GM18858 (cell line): ENCODE results near the gene CDYL.

Source experiments
- ATAC-seq: cut with Tn5 transposase; IDR thresholded peaks from one replicate; pipeline ENCODE4 v1.9.1; 2021; ENCODE audit not compliant: unreplicated experiment

The CDYL gene

DNA sequence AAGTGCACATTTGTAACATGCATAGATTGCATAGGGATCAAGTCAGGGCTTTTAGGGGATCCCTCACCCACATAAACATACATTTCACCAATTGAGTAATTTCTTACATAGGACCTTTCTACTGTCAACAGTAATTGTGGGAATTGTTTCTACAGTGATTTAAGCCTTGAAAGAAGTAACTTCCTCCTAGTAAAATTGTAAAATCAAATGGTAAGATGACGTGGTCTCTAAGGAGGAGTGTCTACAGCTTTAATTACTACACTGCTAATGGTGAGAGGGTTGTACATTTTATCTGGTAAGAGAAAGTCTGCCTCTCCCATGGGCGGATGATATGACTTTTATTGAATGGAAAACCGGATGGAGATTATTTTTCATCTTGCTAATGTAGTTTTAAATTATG lies 129.6 kb downstream of the CDYL start:
- ATAC-seq, result no peak

DNA sequence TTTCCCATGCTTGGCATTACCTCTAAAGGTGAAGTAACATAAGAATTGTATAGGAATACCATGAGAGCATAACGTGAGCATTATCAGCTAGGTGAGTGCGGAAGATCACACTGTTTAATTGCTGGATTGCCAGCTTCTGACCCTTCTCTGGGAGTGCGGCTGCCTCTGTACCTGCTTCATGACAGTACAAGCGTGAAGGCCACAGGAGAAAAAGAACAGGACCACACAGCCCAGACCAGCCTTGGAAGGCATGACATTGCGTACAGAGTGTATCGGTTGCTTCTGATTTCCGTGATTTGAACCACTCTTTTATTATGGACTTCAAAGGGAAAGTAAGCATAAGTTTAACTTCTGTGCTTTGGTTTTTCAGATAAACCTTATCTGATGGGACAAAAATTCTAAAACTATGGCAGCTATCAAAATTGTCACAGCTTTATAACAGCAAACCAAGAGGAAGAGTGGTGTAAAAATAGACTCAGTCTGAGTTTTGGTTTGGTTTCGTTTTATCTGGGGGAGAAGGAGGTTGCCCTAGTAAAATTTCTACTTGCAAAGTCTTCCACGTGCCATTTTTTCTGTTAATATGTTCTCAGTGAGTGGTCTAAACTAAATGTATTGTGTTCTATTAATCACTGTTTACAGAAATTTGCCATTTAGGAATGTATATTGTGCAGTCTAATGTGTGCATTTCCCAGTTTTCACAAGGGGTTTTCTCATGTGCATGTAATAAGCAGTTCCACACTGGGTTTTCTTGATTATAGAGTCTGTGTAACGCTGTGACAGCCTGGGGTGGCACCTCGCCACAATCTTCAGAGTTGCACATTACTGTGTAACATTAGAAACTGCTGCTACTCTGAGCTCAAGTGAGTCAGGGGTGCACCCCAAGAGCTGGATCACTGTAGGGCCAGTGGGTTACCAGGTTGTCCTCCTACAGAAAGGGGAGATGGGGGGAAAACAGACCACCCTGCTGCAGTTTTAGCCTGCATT lies 130.4 kb downstream of the CDYL start:
- ATAC-seq, result no peak

DNA sequence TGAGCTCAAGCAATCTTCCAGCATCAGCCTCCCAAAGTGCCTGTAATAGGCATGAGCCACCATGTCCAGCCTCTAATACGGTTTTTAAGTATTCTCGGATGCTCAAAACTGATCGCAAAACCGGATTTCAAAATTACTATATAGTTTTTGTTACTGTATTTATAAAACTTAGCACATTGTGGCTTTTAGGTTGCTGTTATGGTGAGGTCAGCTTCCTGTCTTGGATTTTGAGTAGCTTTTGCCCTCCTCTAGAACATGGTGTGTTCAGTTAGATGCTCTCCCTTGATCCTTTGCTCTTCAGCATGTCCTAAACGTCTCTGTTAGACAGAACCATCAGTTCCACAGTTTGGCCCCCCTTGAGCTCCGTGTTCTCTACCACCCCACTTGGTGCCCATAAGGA lies 131.4 kb downstream of the CDYL start:
- no peak for ATAC-seq

DNA sequence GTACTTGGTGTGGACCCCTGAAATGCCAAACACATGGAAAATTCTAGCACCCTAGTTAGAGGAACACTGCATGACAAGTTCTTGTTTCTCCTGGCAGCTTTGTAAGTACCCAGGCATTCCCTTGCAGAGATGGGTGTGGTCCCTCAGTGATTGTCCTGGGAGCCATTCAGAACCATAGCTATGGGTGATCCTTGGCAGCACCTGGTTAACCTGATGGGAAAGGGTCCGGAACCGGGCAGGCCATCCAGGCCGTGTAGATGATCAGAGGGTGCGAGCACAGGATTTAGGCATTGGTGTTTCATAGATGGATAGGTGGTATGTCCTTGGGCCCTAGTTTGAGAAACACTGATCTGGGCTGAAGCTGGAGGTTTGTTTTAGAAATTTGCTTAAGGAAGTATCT lies 131.9 kb downstream of the CDYL start:
- no peak for ATAC-seq

- no peak for ATAC-seq
Measured at GRCh38 chr6:4909063-4909706, 133.0 kb downstream of the CDYL start.

DNA sequence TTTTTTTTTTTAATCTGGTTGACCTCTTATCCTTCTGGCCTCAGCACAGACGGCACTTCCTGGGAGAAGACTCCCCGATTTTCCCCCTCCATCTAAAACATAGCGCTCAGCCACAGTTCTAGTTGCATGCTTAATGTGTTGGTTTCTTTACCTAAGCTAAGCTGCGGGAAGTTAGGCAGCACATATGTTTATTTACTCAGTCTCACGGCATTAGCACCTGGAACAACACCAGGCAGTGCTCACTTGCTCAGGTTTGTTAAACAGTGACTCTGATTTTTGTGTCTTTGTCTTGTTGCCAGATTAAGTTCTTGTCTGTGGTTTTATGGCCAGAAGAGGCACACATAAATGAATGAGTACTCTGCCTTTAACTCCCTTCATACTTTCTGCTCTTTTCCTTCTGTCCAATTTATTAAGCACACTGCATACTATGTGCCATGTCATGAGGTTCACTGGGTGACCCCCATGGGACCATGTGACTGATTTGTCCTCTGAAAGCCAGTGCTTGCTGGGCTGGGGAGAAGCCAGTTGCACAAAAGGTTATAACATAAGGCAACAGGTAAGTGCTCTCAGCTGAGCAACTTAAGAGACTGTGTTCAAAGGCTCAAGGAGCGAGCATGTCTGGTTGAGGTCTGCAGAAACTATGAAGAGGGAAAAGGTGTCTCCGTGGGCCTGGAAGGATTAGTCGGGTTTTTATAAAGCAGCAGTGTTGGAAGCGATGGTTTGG lies 134.0 kb downstream of the CDYL start:
- no peak for ATAC-seq

DNA sequence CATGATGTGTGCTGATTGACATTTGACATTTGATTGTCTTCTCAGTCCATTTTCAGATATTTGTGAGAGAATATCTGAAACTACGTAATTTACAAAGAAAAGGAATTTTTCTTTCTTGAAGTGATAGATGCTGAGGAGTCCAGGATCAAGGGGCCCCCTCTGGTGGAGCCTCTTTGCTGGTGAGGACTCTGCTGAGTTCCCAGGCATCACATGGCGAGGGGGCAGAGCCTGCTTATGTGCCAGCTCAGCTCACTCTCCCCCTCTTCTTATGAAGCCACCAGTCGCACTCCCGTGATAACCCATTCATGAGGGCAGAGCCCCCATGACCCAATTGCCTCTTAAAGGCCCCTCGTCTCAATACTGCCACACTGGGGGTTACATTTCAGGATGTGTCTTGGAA lies 136.4 kb downstream of the CDYL start:
- no peak for ATAC-seq

DNA sequence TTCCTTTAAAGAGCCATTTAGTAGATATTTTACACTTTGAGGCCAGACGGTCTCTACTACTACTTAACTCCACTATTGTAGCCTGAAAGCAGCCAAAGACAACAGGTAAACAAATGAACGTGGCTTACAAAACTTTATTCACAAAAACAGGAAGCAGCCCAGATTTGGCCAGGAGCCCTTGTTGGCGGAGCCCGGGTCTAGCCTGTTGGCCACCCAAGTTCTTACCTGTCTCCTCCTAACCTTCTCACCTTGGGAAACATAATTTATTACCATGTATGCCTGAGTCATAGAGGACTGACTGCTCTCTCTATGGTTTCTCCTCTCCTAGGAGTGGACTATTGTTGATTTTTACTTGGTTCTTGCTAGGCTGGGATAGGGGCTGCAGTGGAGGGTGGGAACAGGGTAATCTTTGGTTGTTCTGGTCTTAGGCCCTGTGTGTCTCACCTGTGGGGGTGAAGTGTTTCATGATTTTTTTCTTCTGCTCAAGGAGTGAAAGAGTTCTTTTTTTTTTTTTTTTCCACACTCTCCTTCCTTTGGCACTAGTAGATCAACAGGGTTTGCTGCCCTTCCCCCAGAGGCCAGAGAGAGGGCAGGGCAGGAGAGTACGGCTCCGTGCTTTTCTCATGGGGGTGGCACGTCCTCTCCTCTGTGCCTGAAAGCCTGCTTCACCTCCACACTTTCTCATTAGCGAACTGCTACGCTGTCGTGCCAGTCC lies 137.7 kb downstream of the CDYL start:
- ATAC-seq, result no peak

GRCh38 chr6:4914420-4915159 lies 138.4 kb downstream of the CDYL start:
- no peak for ATAC-seq

DNA sequence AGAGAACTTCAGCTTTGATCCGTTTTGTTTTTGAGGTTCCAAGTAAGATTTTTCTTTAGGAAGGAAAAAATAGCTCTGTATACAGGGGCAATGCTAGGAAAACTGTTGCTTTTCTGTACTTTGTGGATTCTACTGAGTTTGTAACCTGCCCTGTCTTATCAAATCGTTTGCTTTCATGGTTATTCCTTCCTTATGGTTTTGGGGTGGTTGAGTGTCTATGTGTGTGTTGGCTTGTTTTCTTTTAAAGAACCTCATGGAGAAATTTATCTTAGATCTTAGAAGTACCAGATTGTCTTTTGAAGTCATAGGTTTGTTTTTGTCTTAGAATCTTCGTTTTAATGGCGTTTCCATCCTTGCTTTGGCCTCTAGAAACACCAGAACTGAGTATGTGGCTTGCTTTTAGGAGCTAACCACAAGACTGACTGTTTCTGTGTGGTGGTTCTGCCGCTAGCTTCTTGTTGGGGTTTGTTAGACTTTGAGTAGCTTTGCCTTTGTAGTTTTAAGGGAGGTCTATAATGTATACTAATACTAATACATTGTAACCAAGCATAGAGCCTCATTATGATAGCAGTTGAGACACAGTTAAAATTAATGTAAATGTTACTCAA lies 140.9 kb downstream of the CDYL start:
- ATAC-seq, result no peak

DNA sequence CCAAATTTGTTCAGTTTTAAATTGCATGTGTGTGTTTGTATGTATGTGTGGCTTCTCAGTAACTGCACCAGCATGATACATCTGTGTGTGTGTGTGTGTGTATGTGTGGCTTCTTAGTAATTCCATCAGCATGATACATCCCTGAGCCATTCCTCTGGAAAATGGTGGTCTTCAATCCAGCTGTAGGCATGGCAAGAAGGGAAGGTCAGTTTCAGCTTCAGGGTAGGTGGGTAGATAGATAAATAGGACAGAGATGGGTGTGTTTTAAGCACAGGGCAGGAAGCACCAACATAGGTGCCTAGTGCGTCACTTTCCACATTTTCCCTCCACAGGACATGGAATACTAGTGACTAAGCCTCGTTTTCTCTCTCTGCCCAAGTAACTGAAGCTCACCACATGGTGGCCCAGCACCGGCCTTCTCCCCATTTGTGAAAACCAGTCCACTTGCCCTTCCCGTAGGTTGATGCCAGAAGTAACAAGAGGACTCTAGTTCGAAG lies 144.8 kb downstream of the CDYL start:
- no peak for ATAC-seq

DNA sequence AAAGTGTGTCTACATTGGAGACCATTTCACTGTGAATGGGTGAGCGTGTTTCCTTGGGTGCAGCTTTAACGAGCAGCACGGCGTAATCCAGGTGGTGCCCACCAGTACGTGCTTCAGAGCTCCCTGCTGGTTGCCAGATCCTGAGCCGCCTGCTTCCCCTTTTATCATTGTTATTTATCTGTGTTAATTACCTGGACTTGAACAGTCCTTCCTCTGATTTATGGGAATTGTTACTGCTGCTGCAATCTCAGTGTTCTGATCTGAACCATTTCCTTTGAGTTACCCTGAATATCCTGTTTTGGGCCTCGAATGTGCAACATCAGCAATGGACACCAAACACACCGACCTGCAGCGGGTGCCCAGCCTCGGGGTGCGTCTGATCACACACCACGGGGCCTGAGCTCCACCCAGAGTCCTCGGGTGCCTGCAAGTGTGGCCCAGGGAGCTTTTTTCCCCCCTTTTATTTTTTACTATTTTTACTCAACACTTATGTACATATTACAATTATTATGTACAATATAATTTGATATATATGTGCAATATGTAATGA lies 146.4 kb downstream of the CDYL start:
- no peak for ATAC-seq

- ATAC-seq, result no peak
Measured at GRCh38 chr6:4923081-4923480, 146.9 kb downstream of the CDYL start.

- ATAC-seq, result no peak
Measured at GRCh38 chr6:4924661-4925271, 148.6 kb downstream of the CDYL start.

DNA sequence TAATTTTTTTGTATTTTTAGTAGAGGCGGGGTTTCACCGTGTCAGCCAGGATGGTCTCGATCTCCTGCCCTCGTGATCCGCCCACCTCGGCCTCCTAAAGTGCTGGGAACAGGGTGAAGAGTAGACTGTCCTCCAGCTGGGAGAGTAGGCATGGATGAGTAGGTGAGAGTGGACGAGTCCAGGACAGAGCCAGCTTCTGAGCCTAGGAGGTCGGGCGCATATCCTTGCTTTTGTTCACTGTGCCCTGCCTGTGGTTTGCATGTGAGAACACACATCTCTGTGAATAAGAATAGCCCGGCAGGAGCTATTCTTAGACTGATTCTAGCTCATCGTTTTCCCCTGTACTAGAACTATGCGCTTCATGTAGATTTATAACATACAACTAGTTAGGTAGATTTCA lies 149.4 kb downstream of the CDYL start:
- ATAC-seq, result no peak

DNA sequence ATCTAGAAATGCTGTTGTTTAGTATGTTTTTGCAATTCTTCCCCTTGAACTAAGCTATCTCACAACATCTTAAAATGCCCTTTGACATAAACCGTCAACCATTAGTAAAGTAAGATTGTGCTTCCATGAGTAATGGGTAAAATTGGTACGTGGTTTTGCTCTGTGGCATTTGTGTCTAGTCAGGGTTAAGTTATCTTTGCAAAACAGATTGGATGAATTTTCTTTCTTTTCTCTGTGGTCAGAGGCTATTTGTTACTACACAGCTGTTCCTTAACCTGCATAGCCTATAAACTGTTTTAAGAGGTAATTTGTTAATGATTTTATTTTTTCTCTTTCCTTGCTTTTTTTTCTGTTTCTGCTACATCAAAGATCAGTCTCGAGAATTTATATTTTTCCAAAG lies 152.2 kb downstream of the CDYL start:
- no peak for ATAC-seq

DNA sequence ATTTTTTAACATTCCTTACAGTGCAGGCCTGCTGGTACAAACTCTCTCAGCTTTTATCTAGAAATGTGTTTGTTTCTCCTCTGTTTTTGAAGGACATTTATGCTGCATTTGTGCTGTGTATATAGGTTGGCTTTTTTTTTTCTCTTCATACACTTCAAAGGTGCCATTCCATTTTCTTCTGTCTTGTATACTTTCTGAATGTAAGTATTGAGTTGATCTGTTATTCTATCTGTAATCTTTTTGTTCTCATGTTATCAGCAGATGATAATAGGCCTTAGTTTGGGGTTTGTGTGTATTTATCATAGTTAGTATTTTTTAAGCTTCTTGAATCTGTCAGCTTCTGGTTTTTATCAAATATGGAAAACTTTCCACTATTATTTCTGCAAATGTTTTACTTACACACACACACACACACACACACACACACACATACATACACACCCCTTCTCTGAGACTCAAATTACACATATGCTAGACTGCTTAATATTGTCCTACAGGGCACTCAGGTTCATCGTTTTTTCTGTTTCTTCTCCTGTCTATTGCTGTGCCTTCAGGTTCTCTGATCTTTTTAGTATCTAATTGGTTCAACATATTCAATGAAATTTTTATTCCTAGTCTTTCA lies 153.0 kb downstream of the CDYL start:
- ATAC-seq, result no peak

GRCh38 chr6:4930025-4930691 lies 154.0 kb downstream of the CDYL start:
- no peak for ATAC-seq
